ENCODE results near the gene ZNF451. TPM values are rescaled to one million over a fixed set of nuclear protein-coding genes. Genes with fewer than 3 reads are reported as not detected.
A peak's percentile ranks its signal among the peaks of the same experiment; 100 is the strongest.
"Not testable (repeated sequence)": the region's sequence is repeated elsewhere in the genome, so short reads cannot be mapped to it uniquely, and the experiment has no call there.

ZNF451 gene
- total RNA-seq, 2 donors from 2014 or later: 58.8 to 65.7 TPM

- Mint-ChIP-seq H3K27me3 (no peaks in the 10 kb centered on the region), H3K4me1 (no peaks in the 10 kb centered on the region), H3K9me3 (no peaks in the 10 kb centered on the region), H3K4me3 (no peak overlapping the region), H3K36me3 (ENCODE audit: low read depth) (peaks cover 6% of the 10 kb centered on the region), H3K27ac (no peak overlapping the region)
- no peak for ATAC-seq (replicated peaks)
These were observed 15.6 kb upstream of the ZNF451 start for GRCh38 chr6:57074383-57074782.

DNA sequence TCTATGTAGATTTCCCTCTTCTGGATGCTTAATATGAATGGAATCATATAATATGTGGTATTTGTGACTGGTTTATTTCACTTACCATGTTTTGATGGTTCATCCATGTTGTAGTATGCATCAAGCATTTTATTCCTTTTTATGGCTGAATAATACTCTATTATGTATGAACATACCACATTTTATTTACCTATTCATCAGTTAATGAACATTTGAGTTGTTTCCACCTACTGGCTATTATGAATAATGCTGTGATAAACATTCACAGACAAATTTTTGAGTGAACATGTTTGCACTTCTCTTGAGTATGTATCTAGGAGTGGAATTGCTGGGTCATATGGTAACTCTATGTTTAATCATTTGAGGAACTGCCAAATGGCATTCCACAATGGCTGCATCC lies 14.9 kb upstream of the ZNF451 start:
- Mint-ChIP-seq H3K9me3 (no peaks in the 10 kb centered on the region), H3K4me3 (no peak overlapping the region), H3K36me3 (ENCODE audit: low read depth) (peaks cover 6% of the 10 kb centered on the region)

GRCh38 chr6:57078531-57079207 lies 11.3 kb upstream of the ZNF451 start:
- H3K9me3 Mint-ChIP-seq: no peaks in the 10 kb centered on the region
- H3K27me3 Mint-ChIP-seq: no peaks in the 10 kb centered on the region
- peaks cover 4% of the 10 kb centered on the region for H3K36me3 Mint-ChIP-seq (ENCODE audit: low read depth)
- ATAC-seq (replicated peaks): no peak
- H3K27ac Mint-ChIP-seq: no peak overlapping the region
- no peak overlapping the region for H3K4me3 Mint-ChIP-seq
- H3K4me1 Mint-ChIP-seq: no peaks in the 10 kb centered on the region

More for the DNA sequence above, 14.9 kb upstream of the ZNF451 start:
- Mint-ChIP-seq H3K4me1 (no peaks in the 10 kb centered on the region), H3K27me3 (no peaks in the 10 kb centered on the region), H3K27ac (no peak overlapping the region)
- no peak for ATAC-seq (replicated peaks)

DNA sequence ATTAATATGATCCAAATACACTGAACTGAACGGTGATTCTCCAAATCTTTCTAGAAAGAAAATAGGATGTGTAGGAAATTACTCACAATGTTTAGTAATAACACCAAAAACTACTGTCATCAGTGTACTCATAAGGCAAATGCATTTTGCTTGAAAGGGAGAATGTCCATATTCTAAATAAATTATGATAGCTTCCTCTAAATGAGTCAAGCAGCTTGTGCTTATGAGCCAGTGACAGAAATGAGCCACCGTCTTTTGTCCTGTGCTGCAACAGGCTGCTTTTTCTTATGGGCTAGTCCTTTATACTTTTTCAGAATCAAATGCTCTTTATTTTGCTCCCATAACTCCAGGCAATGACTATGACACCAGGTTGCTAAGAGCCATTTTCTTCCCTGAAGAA lies 4.5 kb upstream of the ZNF451 start:
- Mint-ChIP-seq H3K27me3 (no peaks in the 10 kb centered on the region), H3K36me3 (ENCODE audit: low read depth) (no peaks in the 10 kb centered on the region), H3K27ac (no peak overlapping the region), H3K9me3 (no peaks in the 10 kb centered on the region), H3K4me1 (peaks cover 6% of the 10 kb centered on the region), H3K4me3 (no peak overlapping the region)
- ATAC-seq (replicated peaks): no peak

DNA sequence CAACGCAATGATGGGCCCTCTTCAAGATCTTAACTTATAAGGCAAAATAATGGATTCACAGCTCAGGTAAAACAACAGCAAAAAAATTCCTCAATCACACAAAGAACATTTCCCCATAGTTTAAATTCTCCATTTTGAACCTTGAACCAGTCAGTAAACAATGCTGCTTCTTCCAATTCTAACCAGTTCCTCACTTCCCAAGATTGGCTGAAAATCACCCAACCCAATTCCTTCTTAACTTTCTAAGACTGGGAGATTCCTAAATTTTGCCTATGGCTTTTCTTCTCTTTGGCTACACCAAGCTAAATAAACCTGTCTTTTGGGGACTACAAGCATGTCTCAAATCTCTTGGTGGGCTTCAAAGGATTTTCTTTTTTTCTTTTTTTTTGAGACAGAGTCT lies 3.1 kb upstream of the ZNF451 start:
- Mint-ChIP-seq H3K4me3 (no peak overlapping the region), H3K27me3 (no peaks in the 10 kb centered on the region), H3K27ac (peak overlapping the region; percentile 22), H3K4me1 (peaks cover 12% of the 10 kb centered on the region), H3K36me3 (ENCODE audit: low read depth) (peaks cover 8% of the 10 kb centered on the region), H3K9me3 (no peaks in the 10 kb centered on the region)
- ATAC-seq (replicated peaks): no peak

DNA sequence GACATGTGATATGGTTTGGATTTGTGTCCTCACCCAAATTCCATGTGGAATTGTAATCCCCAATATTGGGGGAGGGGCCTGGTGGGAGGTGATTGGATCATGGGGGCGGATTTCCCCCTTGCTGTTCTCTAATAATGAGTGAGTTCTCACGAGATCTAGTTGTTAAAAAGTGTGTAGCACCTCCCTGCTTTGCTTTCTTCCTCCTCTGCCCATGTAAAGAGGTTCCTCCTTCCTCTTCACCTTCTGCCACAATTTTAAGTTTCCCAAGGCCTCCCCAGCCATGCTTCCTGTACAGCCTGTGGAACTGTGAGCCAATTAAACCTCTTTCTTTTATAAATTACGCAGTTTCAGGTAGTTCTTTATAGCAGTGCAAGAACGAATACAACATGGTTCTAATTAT lies 2.1 kb upstream of the ZNF451 start:
- H3K4me3 Mint-ChIP-seq: no peak overlapping the region
- peaks cover 19% of the 10 kb centered on the region for H3K36me3 Mint-ChIP-seq (ENCODE audit: low read depth)
- H3K4me1 Mint-ChIP-seq: peaks cover 20% of the 10 kb centered on the region
- ATAC-seq (replicated peaks): no peak
- H3K27ac Mint-ChIP-seq: no peak overlapping the region
- H3K27me3 Mint-ChIP-seq: no peaks in the 10 kb centered on the region
- H3K9me3 Mint-ChIP-seq: no peaks in the 10 kb centered on the region

DNA sequence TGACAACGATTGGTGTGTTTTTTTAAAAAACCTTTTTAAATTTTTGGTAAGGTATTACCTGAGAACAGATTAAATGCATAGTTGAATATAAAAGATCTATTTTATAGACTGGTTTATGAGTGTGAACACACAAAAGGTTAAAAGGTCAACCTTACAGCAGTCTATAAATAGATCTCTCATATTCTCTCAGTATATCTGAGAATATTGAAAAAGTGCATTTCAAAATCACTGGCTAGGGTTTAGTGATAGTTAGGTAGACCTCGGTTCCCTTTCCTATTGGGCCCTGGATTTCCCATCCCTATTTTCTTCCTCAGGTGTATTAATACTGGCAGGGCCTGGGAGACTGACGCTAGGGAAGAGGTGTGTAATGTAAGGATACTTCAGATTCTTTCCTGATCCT lies 723 bp upstream of the ZNF451 start:
- Mint-ChIP-seq H3K4me3 (peak overlapping the region; percentile 74), H3K9me3 (no peaks in the 10 kb centered on the region), H3K27ac (peak overlapping the region; percentile 66), H3K27me3 (no peaks in the 10 kb centered on the region), H3K36me3 (ENCODE audit: low read depth) (peaks cover 30% of the 10 kb centered on the region), H3K4me1 (peaks cover 29% of the 10 kb centered on the region)
- ATAC-seq (replicated peaks): no peak

GRCh38 chr6:57090458-57091067 lies 575 bp downstream of the ZNF451 start:
- not testable (repeated sequence) for H3K27me3 Mint-ChIP-seq, H3K27ac Mint-ChIP-seq, H3K9me3 Mint-ChIP-seq
- H3K36me3 Mint-ChIP-seq (ENCODE audit: low read depth): peaks cover 38% of the 10 kb centered on the region
- H3K4me1 Mint-ChIP-seq: peaks cover 29% of the 10 kb centered on the region
- peak overlapping the region; percentile 74 for H3K4me3 Mint-ChIP-seq
- peak; percentile 8 for ATAC-seq (replicated peaks)

DNA sequence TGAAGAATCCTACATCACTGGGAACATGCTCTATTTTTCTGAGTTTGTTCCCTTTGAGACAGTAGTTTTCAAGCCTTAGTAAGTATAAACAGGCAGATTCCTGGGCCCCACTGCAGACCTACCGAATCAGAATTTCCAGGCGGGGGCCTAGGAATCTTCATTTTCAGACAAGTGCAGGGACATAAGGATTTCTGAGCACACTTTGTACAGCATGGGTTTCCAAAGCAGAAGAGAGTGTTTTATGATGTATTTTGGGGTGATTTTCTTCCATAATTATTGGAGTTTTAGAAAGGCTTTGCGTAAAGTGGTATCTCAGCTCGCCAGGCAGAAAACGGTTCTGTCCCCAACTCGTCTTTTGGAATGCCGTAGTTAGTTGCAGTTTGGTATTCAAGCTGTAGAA lies 1.4 kb downstream of the ZNF451 start:
- H3K9me3 Mint-ChIP-seq; ATAC-seq (replicated peaks); H3K27me3 Mint-ChIP-seq: not testable (repeated sequence)
- Mint-ChIP-seq H3K27ac (peak overlapping the region; percentile 69), H3K4me1 (peaks cover 29% of the 10 kb centered on the region), H3K36me3 (ENCODE audit: low read depth) (peaks cover 46% of the 10 kb centered on the region), H3K4me3 (peak overlapping the region; percentile 86)

DNA sequence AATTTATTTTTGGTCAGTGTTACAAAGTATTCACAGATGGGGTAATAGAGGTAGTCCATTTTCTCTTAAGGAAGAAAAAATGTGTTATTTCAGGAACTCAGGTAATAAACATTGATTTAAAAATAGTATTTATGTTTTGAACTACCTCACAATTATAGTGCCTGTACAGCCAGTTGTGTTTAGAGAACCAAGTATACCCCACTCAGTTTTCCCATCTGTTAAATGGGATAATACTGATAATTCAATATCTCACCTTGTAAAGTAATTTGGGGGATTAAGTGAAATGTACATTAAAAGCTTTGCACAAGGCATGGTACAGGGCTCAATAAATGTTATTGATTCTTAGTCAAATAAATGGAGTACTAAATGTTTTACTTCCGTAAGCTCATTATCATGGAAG lies 4.7 kb downstream of the ZNF451 start:
- H3K27me3 Mint-ChIP-seq: no peaks in the 10 kb centered on the region
- H3K36me3 Mint-ChIP-seq (ENCODE audit: low read depth): peaks cover 77% of the 10 kb centered on the region
- no peaks in the 10 kb centered on the region for H3K9me3 Mint-ChIP-seq
- no peak overlapping the region for H3K27ac Mint-ChIP-seq
- no peak for ATAC-seq (replicated peaks)
- no peak overlapping the region for H3K4me3 Mint-ChIP-seq
- peaks cover 36% of the 10 kb centered on the region for H3K4me1 Mint-ChIP-seq

GRCh38 chr6:57097596-57097995 lies 7.6 kb downstream of the ZNF451 start:
- Mint-ChIP-seq H3K4me3 (no peak overlapping the region), H3K4me1 (peaks cover 28% of the 10 kb centered on the region), H3K9me3 (no peaks in the 10 kb centered on the region), H3K27me3 (no peaks in the 10 kb centered on the region), H3K27ac (no peak overlapping the region), H3K36me3 (ENCODE audit: low read depth) (peaks cover 91% of the 10 kb centered on the region)
- ATAC-seq (replicated peaks): no peak

DNA sequence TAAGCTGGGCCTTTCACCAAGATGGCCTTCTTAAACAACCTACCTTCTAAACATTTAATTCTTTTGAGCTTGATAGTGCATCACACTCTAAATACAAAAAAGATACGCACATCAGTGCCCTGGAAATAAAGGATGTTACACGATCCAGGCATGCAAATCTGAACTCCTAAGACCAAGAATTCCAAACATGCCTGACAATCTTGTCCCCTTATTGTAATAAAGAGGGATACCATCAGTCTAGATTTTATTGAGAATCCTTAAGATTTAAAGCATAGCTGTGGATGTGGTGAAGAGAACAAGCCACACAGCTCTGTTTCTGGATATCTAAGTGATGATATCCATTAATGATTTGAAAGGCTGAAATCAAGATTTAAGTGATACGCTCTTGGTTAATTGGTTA lies 13.0 kb downstream of the ZNF451 start:
- no peaks in the 10 kb centered on the region for H3K27me3 Mint-ChIP-seq
- H3K4me1 Mint-ChIP-seq: peaks cover 17% of the 10 kb centered on the region
- no peak for ATAC-seq (replicated peaks)
- peaks cover 91% of the 10 kb centered on the region for H3K36me3 Mint-ChIP-seq (ENCODE audit: low read depth)
- no peak overlapping the region for H3K27ac Mint-ChIP-seq
- H3K4me3 Mint-ChIP-seq: no peak overlapping the region
- H3K9me3 Mint-ChIP-seq: no peaks in the 10 kb centered on the region

DNA sequence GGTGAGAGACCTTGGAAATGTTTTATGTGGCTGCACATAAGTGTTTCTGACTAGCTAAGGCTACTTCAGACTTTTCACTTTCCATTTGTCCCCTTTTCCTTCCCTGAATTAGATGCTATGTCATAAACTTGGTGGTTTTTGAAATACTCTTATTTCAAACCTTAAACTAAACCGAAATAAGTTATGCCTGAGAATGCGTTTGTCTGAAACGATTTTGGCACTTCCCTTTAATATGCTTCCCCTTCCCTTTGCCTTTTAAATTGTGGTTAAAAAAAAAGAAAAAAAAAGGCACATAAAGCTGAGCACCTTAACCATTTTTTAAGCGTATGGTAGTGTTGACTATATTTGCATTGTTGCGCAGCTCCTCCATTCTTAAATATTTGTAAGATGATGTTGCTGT lies 14.3 kb downstream of the ZNF451 start:
- Mint-ChIP-seq H3K27ac (no peak overlapping the region), H3K9me3 (no peaks in the 10 kb centered on the region), H3K4me1 (peaks cover 20% of the 10 kb centered on the region), H3K36me3 (ENCODE audit: low read depth) (peaks cover 85% of the 10 kb centered on the region), H3K4me3 (no peak overlapping the region), H3K27me3 (no peaks in the 10 kb centered on the region)
- no peak for ATAC-seq (replicated peaks)

DNA sequence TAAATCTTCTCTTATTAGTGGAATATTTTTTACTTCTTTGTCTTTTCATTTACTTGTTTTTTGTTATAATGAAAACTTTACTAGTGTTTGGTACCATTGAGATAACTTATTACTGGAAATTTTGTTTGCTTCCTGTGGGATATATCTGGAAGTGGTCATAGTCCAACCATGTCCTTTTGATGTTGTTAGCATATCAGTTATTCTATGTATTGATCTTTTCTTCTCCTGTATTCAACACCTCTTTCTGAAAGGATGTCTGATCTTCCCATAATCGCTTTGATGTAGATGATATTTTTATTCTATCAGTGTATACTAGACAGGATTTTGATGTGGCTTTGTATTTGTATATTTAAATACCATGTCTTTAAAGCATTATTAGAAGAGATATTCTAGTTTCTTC lies 17.0 kb downstream of the ZNF451 start:
- Mint-ChIP-seq H3K9me3 (no peaks in the 10 kb centered on the region), H3K27me3 (no peaks in the 10 kb centered on the region), H3K36me3 (ENCODE audit: low read depth) (peaks cover 75% of the 10 kb centered on the region), H3K27ac (no peak overlapping the region), H3K4me1 (peaks cover 18% of the 10 kb centered on the region), H3K4me3 (no peak overlapping the region)
- ATAC-seq (replicated peaks): no peak

DNA sequence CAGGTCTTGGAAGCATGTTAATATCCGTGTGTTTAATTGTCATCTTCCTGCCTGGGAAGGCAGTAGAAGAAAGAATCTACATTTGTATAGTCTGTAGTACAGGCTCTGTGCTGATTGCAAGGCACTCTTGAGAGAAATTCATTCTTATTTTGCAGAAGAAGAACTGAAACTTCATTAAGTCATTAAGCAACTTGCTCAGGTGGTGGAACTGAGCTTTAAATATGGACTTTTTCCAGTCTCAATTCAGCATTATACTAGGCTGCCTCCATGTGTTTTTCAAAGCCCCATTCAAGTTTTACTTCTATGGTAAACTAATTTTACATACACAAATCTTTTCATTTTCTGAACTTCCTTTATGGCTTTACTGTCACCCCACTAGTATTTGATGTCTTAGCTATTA lies 18.7 kb downstream of the ZNF451 start:
- H3K36me3 Mint-ChIP-seq (ENCODE audit: low read depth): peaks cover 64% of the 10 kb centered on the region
- H3K4me3 Mint-ChIP-seq: no peak overlapping the region
- H3K27ac Mint-ChIP-seq: no peak overlapping the region
- no peak for ATAC-seq (replicated peaks)
- H3K4me1 Mint-ChIP-seq: peaks cover 23% of the 10 kb centered on the region
- no peaks in the 10 kb centered on the region for H3K9me3 Mint-ChIP-seq
- no peaks in the 10 kb centered on the region for H3K27me3 Mint-ChIP-seq

Measured in activated T-helper 17 cell treated with anti-CD3 and anti-CD28 coated beads, Interleukin-2, amount 50 U/mL, for 72 hours (primary cell).